Measurements from ENCODE around the gene CCSER2. TPM values are rescaled to one million over a fixed set of nuclear protein-coding genes. Genes with fewer than 3 reads are reported as not detected.

The CCSER2 gene
- total and polyA plus RNA-seq, 8 donors: 7.0 to 87.9 (median 27.1) TPM

- H3K9me3 ChIP-seq: no peaks in the 10 kb centered on the region
- DNase-seq: no peak
- no peak overlapping the region for H3K4me3 ChIP-seq
- H3K4me1 ChIP-seq: peaks cover 0 to 5% (median 0%) of the 10 kb centered on the region in 4 donors
- H3K27ac ChIP-seq: no peak overlapping the region
- no peak for TF ChIP-seq POLR2AphosphoS5 (IDR thresholded peaks at IDR 0.05)
- TF ChIP-seq, protein P1, sequence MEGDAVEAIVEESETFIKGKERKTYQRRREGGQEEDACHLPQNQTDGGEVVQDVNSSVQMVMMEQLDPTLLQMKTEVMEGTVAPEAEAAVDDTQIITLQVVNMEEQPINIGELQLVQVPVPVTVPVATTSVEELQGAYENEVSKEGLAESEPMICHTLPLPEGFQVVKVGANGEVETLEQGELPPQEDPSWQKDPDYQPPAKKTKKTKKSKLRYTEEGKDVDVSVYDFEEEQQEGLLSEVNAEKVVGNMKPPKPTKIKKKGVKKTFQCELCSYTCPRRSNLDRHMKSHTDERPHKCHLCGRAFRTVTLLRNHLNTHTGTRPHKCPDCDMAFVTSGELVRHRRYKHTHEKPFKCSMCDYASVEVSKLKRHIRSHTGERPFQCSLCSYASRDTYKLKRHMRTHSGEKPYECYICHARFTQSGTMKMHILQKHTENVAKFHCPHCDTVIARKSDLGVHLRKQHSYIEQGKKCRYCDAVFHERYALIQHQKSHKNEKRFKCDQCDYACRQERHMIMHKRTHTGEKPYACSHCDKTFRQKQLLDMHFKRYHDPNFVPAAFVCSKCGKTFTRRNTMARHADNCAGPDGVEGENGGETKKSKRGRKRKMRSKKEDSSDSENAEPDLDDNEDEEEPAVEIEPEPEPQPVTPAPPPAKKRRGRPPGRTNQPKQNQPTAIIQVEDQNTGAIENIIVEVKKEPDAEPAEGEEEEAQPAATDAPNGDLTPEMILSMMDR (IDR thresholded peaks at IDR 0.05): no peak
- no peak for TF ChIP-seq EP300 (IDR thresholded peaks at IDR 0.05)
- TF ChIP-seq POLR2A (IDR thresholded peaks at IDR 0.05): no peak
- WGBS, 5 donors: 84 to 93% (median 89%) methylated on average over 4 of the region's 4 CpGs
- H3K36me3 ChIP-seq: peaks cover 0 to 12% (median 4%) of the 10 kb centered on the region in 4 donors
- H3K27me3 ChIP-seq: no peaks in the 10 kb centered on the region
- intact Hi-C loops (cut with DNase I; ENCODE audit: low total_unique reads): no loop called here
Observed at GRCh38 chr10:84391326-84391725, 62.9 kb downstream of the CCSER2 start.

GRCh38 chr10:84392181-84392580 is 63.8 kb downstream of the CCSER2 start:
- intact Hi-C loops (cut with DNase I; ENCODE audit: low total_unique reads): no loop called here

GRCh38 chr10:84395581-84395980 is 67.2 kb downstream of the CCSER2 start:
- Histone ChIP-seq H3K4me1 (peaks cover 0 to 13% (median 6%) of the 10 kb centered on the region in 4 donors), H3K36me3 (peaks cover 0 to 6% (median 0%) of the 10 kb centered on the region in 4 donors), H3K27me3 (no peaks in the 10 kb centered on the region), H3K9me3 (peaks cover 0 to 5% (median 0%) of the 10 kb centered on the region in 4 donors), H3K4me3 (no peak overlapping the region), H3K27ac (no peak overlapping the region)
- WGBS, 5 donors: 90 to 97% (median 95%) methylated on average over 2 of the region's 2 CpGs
- intact Hi-C loops (cut with DNase I; ENCODE audit: low total_unique reads): no loop called here
- TF ChIP-seq POLR2A (IDR thresholded peaks at IDR 0.05): no peak
- TF ChIP-seq POLR2AphosphoS5 (IDR thresholded peaks at IDR 0.05): no peak
- TF ChIP-seq, protein P1 (IDR thresholded peaks at IDR 0.05): no peak
- no peak for TF ChIP-seq EP300 (IDR thresholded peaks at IDR 0.05)
- DNase-seq: no peak

More at GRCh38 chr10:84392181-84392580, 63.8 kb downstream of the CCSER2 start:
- WGBS, 5 donors: 63 to 76% (median 72%) methylated on average over 2 of the region's 2 CpGs
- Histone ChIP-seq H3K4me1 (peaks cover 0 to 5% (median 0%) of the 10 kb centered on the region in 4 donors), H3K27ac (no peak overlapping the region), H3K9me3 (no peaks in the 10 kb centered on the region), H3K4me3 (no peak overlapping the region), H3K27me3 (no peaks in the 10 kb centered on the region), H3K36me3 (peaks cover 0 to 12% (median 4%) of the 10 kb centered on the region in 4 donors)
- no peak for DNase-seq
- TF ChIP-seq POLR2A (IDR thresholded peaks at IDR 0.05): no peak
- TF ChIP-seq POLR2AphosphoS5 (IDR thresholded peaks at IDR 0.05): no peak
- TF ChIP-seq, protein P1 (IDR thresholded peaks at IDR 0.05): no peak
- TF ChIP-seq EP300 (IDR thresholded peaks at IDR 0.05): no peak

GRCh38 chr10:84397735-84398144 is 69.4 kb downstream of the CCSER2 start:
- intact Hi-C loops (cut with DNase I; ENCODE audit: low total_unique reads): no loop called here
- WGBS, 5 donors: 41 to 50% (median 48%) methylated on average over 2 of the region's 2 CpGs
- H3K36me3 ChIP-seq: no peaks in the 10 kb centered on the region
- peaks cover 0 to 19% (median 7%) of the 10 kb centered on the region in 4 donors for H3K4me1 ChIP-seq
- H3K9me3 ChIP-seq: peaks cover 0 to 5% (median 0%) of the 10 kb centered on the region in 4 donors
- no peak overlapping the region for H3K27ac ChIP-seq
- TF ChIP-seq POLR2AphosphoS5 (IDR thresholded peaks at IDR 0.05) (no peak), EP300 (IDR thresholded peaks at IDR 0.05) (no peak), POLR2A (IDR thresholded peaks at IDR 0.05) (no peak)
- TF ChIP-seq, protein P1 (IDR thresholded peaks at IDR 0.05): no peak
- no peaks in the 10 kb centered on the region for H3K27me3 ChIP-seq
- H3K4me3 ChIP-seq: no peak overlapping the region
- no peak for DNase-seq
